BLaER1 treated with 17β-estradiol and CSF1 and Interleukin-3, amounts not matched to agents 10 nM and 100 nM (cell line): Measurements from ENCODE around the gene FADS3.

ENCODE experiments used
- H3K27ac ChIP-seq, 11 experiments: shearing (Covaris generic); formaldehyde crosslinking; 2 replicates each; pipeline ENCODE4 v1.8.1; 2022
- H3K27me3 ChIP-seq, 11 experiments: shearing (Covaris generic); formaldehyde crosslinking; 2 replicates each; pipeline ENCODE4 v1.8.1; 2022
- H3K36me3 ChIP-seq, 11 experiments: shearing (Covaris generic); formaldehyde crosslinking; 2 replicates each; pipeline ENCODE4 v1.8.1; 2022
- H3K4me1 ChIP-seq, 10 experiments: shearing (Covaris generic); formaldehyde crosslinking; 2 replicates each; pipeline ENCODE4 v1.8.1; 2022
- H3K4me2 ChIP-seq, 11 experiments: shearing (Covaris generic); formaldehyde crosslinking; 2 replicates each; pipeline ENCODE4 v1.8.1; 2022
- H3K4me3 ChIP-seq, 10 experiments: shearing (Covaris generic); formaldehyde crosslinking; 2 replicates each; pipeline ENCODE4 v1.8.1; 2022
- H3K9ac ChIP-seq, 11 experiments: shearing (Covaris generic); formaldehyde crosslinking; 2 replicates each; pipeline ENCODE4 v1.8.1; 2022
- H3K9me3 ChIP-seq, 11 experiments: shearing (Covaris generic); formaldehyde crosslinking; replicated peaks in 1 of 11; 2 replicates each; pipeline ENCODE4 v1.8.1; 2022
- H4K20me1 ChIP-seq, 11 experiments: shearing (Covaris generic); formaldehyde crosslinking; 2 replicates each; pipeline ENCODE4 v1.8.1; 2022
- Cebpa-rat ChIP-seq, 11 experiments: shearing (Covaris generic); IDR thresholded peaks; 2 replicates each; pipeline ENCODE4 v1.8.1; 2022

Gene FADS3, protein sequence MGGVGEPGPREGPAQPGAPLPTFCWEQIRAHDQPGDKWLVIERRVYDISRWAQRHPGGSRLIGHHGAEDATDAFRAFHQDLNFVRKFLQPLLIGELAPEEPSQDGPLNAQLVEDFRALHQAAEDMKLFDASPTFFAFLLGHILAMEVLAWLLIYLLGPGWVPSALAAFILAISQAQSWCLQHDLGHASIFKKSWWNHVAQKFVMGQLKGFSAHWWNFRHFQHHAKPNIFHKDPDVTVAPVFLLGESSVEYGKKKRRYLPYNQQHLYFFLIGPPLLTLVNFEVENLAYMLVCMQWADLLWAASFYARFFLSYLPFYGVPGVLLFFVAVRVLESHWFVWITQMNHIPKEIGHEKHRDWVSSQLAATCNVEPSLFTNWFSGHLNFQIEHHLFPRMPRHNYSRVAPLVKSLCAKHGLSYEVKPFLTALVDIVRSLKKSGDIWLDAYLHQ

GRCh38 chr11:61891331-61892084 lies at the start of gene FADS3:
TSS of gene FADS3 (minus strand) at chr11:61891545. CDS start at chr11:61891381, 164 bp downstream.
- Histone ChIP-seq H3K27ac (peak within 1 kb of the TSS; percentile 54 to 80 (median 76); a peak in 21 of 22 replicates), H3K4me3 (peak within 1 kb of the TSS; percentile 72 to 92 (median 81)), H3K4me1 (peaks cover 18 to 52% (median 26%) of the 10 kb centered on the region in 10 experiments), H3K36me3 (peaks cover 0 to 38% (median 0%) of the 10 kb centered on the region in 11 experiments; a peak in 6 of 22 replicates), H4K20me1 (peaks cover 0 to 51% (median 14%) of the 10 kb centered on the region in 11 experiments; a peak in 14 of 22 replicates), H3K9me3 (peaks cover 0 to 7% (median 0%) of the 10 kb centered on the region in 11 experiments; a peak in 2 of 22 replicates), H3K27me3 (no peaks in the 10 kb centered on the region), H3K9ac (peak within 1 kb of the TSS; percentile 74 to 89 (median 82)), H3K4me2 (peak within 1 kb of the TSS; percentile 84 to 100 (median 99))
- TF ChIP-seq Cebpa-rat (IDR thresholded peaks at IDR 0.05), result no peak

DNA sequence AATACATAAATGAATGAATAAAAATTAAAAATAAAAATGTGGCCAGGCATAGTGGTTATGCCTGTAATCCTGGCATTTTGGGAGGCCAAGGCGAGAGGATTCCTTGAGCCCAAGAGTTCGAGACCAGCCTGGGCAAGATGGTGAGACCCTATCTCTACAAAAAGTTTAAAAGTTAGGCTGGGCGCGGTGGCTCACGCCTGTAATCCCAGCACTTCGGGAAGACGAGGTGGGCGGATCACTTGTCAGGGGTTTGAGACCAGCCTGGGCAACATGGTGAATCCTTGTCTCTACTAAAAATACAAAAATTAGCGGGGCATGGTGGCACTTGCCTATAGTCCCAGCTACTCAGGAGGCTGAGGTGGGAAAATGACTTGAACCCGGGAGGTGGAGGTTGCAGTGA lies 49.1 kb upstream of the FADS3 start:
- H3K9me3 ChIP-seq, result peaks cover 27 to 39% (median 33%) of the 10 kb centered on the region in 11 experiments
- no peak overlapping the region for H3K4me2 ChIP-seq
- TF ChIP-seq Cebpa-rat (IDR thresholded peaks at IDR 0.05), result no peak
- no peaks in the 10 kb centered on the region for H3K27me3 ChIP-seq
- H3K9ac ChIP-seq, result no peak overlapping the region
- H3K36me3 ChIP-seq, result no peaks in the 10 kb centered on the region; a peak in 1 of 22 replicates
- H4K20me1 ChIP-seq, result no peaks in the 10 kb centered on the region
- no peak overlapping the region for H3K4me3 ChIP-seq
- H3K27ac ChIP-seq, result no peak overlapping the region
- H3K4me1 ChIP-seq, result peaks cover 0 to 12% (median 8%) of the 10 kb centered on the region in 10 experiments; a peak in 11 of 20 replicates

GRCh38 chr11:61935861-61936260 lies 44.5 kb upstream of the FADS3 start:
- H3K27ac ChIP-seq, result no peak overlapping the region

DNA sequence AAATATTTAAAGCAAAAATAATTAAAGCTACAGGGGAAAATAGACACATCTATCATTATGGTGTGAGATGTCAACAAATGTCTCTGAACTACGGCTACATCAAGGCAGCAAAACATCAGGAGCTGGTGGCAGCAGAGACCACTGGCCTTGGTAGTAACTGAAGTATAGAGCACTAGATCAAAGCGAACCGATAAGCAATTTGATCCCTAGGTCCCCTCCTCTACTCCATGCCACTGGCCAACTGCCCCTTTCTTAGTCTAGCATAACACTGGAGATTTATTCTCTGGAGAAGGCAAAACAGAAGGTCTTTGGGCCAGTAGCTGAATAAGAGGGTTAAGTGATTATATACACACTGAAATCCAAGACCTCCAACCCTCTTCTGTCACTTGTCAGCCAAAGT lies 39.6 kb upstream of the FADS3 start:
- H3K9me3 ChIP-seq, result peaks cover 12 to 35% (median 22%) of the 10 kb centered on the region in 11 experiments
- H3K27ac ChIP-seq, result no peak overlapping the region
- TF ChIP-seq Cebpa-rat (IDR thresholded peaks at IDR 0.05), result no peak
- H3K4me2 ChIP-seq, result no peak overlapping the region
- H3K9ac ChIP-seq, result no peak overlapping the region
- no peaks in the 10 kb centered on the region for H3K27me3 ChIP-seq
- no peaks in the 10 kb centered on the region for H3K36me3 ChIP-seq
- no peak overlapping the region for H3K4me3 ChIP-seq
- peaks cover 0 to 19% (median 0%) of the 10 kb centered on the region in 10 experiments; a peak in 6 of 20 replicates for H3K4me1 ChIP-seq
- no peaks in the 10 kb centered on the region for H4K20me1 ChIP-seq

More at GRCh38 chr11:61935861-61936260, 44.5 kb upstream of the FADS3 start:
- H3K4me1 ChIP-seq, result no peaks in the 10 kb centered on the region
- no peak overlapping the region for H3K4me3 ChIP-seq
- TF ChIP-seq Cebpa-rat (IDR thresholded peaks at IDR 0.05), result no peak
- H3K36me3 ChIP-seq, result no peaks in the 10 kb centered on the region; a peak in 1 of 22 replicates
- H3K9ac ChIP-seq, result no peak overlapping the region
- H3K4me2 ChIP-seq, result no peak overlapping the region
- H3K27me3 ChIP-seq, result no peaks in the 10 kb centered on the region
- H4K20me1 ChIP-seq, result no peaks in the 10 kb centered on the region
- peaks cover 37 to 53% (median 43%) of the 10 kb centered on the region in 11 experiments for H3K9me3 ChIP-seq

- Histone ChIP-seq H3K27me3 (no peaks in the 10 kb centered on the region), H3K4me2 (peak overlapping the region in 3 of 11 experiments; percentile 18 to 47 (median 40); a peak in 5 of 22 replicates), H3K4me1 (peaks cover 0 to 34% (median 8%) of the 10 kb centered on the region in 10 experiments; a peak in 14 of 20 replicates), H3K27ac (no peak overlapping the region), H3K36me3 (no peaks in the 10 kb centered on the region), H3K9ac (no peak overlapping the region), H3K9me3 (peaks cover 5 to 23% (median 14%) of the 10 kb centered on the region in 11 experiments; a peak in 17 of 22 replicates), H4K20me1 (no peaks in the 10 kb centered on the region), H3K4me3 (no peak overlapping the region)
- no peak for TF ChIP-seq Cebpa-rat (IDR thresholded peaks at IDR 0.05)
These were observed 37.3 kb upstream of the FADS3 start for GRCh38 chr11:61928606-61929005.

DNA sequence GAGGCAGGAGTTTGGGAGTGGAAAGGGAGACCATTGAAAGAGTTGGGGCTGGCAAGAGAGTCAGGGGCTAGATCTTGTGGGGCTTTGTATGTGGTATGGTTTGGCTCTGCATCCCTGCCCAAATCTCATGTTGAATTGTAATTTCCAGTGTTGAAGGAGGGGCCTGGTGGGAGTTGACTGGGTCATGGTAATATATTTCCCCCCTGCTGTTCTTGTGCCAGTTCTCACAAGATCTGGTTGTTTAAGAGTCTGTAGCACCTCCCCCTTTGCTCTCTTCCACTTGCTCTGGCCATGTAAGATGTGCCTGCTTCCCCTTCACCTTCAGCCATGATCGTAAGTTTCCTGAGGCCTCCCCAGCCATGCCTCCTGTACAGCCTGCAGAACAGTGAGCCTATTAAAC lies 36.2 kb upstream of the FADS3 start:
- peak overlapping the region in 3 of 11 experiments; percentile 18 to 47 (median 40); a peak in 4 of 22 replicates for H3K4me2 ChIP-seq
- H3K4me1 ChIP-seq, result peaks cover 9 to 45% (median 18%) of the 10 kb centered on the region in 10 experiments
- H3K27ac ChIP-seq, result no peak overlapping the region
- H4K20me1 ChIP-seq, result no peaks in the 10 kb centered on the region
- no peaks in the 10 kb centered on the region for H3K27me3 ChIP-seq
- H3K9ac ChIP-seq, result no peak overlapping the region
- peaks cover 0 to 14% (median 7%) of the 10 kb centered on the region in 11 experiments; a peak in 12 of 22 replicates for H3K9me3 ChIP-seq
- no peak overlapping the region for H3K4me3 ChIP-seq
- no peak for TF ChIP-seq Cebpa-rat (IDR thresholded peaks at IDR 0.05)
- H3K36me3 ChIP-seq, result no peaks in the 10 kb centered on the region

- Histone ChIP-seq H3K9ac (no peak overlapping the region), H4K20me1 (no peaks in the 10 kb centered on the region), H3K4me2 (no peak overlapping the region), H3K36me3 (no peaks in the 10 kb centered on the region), H3K4me1 (peaks cover 22 to 57% (median 30%) of the 10 kb centered on the region in 10 experiments), H3K27ac (no peak overlapping the region), H3K4me3 (no peak overlapping the region), H3K9me3 (peaks cover 0 to 14% (median 7%) of the 10 kb centered on the region in 11 experiments; a peak in 12 of 22 replicates), H3K27me3 (no peaks in the 10 kb centered on the region)
- no peak for TF ChIP-seq Cebpa-rat (IDR thresholded peaks at IDR 0.05)
These were observed 34.9 kb upstream of the FADS3 start for GRCh38 chr11:61926235-61926634.

DNA sequence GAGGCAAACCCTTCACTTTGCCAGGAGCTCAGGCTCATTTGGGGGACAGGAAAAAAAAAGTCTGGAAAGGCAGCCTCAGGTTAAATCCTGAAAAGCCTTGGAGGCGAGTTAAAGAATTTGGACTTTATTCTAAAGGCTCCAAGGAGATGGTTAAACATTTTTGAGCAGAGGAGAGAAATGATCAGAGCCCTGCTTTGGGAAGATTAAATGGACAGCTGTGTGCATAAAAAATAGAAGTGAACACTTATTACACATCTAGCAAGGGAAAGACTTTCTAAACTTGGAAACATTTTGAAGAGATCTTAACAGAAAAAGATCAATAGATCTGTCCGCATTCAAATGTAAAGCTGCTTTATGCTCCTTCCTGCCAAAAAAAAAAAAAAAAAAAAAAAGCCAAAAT lies 34.4 kb upstream of the FADS3 start:
- TF ChIP-seq Cebpa-rat (IDR thresholded peaks at IDR 0.05), result no peak
- Histone ChIP-seq H3K9me3 (peaks cover 0 to 14% (median 7%) of the 10 kb centered on the region in 11 experiments; a peak in 12 of 22 replicates), H3K4me1 (peaks cover 24 to 62% (median 34%) of the 10 kb centered on the region in 10 experiments), H3K4me2 (no peak overlapping the region), H3K9ac (no peak overlapping the region), H3K36me3 (no peaks in the 10 kb centered on the region), H3K27me3 (no peaks in the 10 kb centered on the region), H3K4me3 (no peak overlapping the region), H3K27ac (no peak overlapping the region), H4K20me1 (no peaks in the 10 kb centered on the region)
